HL-60 (cell line): ENCODE measurements around the gene LRBA.

Experiments used
- DNase-seq, 2 experiments: peaks; one replicate each; pipeline ENCODE4 v3.0.0-alpha.2; 2010 to 2020; ENCODE audit warnings: low read depth in 1 of 2, low spot score in 1 of 2
- H3K27ac ChIP-seq: fragments of 250-450 bp; sonication (Bioruptor Pico); replicated peaks from 2 replicates; pipeline ENCODE4 v1.5.1; 2020; ENCODE audit warnings: mild to moderate bottlenecking, moderate library complexity
- H3K27me3 ChIP-seq: fragments of 250-450 bp; sonication (Bioruptor Pico); 2 replicates; pipeline ENCODE4 v1.5.1; 2021; ENCODE audit warnings: mild to moderate bottlenecking, moderate library complexity; ENCODE audit not compliant: insufficient read depth, poor library complexity, severe bottlenecking
- H3K4me3 ChIP-seq: replicated peaks from 2 replicates; pipeline ENCODE4 v1.5.1; 2011; ENCODE audit warnings: mild to moderate bottlenecking, control low read depth, low read length; ENCODE audit not compliant: insufficient read depth
- CTCF ChIP-seq: IDR thresholded peaks from one replicate; pipeline ENCODE4 v1.5.1; 2011; ENCODE audit warnings: low read length, control low read depth, inconsistent platforms; ENCODE audit not compliant: insufficient read depth
- GABPA ChIP-seq: IDR thresholded peaks from 2 replicates; pipeline ENCODE4 v1.6.1; 2012; ENCODE audit warnings: low read depth
- POLR2AphosphoS5 ChIP-seq: IDR thresholded peaks from 2 replicates; pipeline ENCODE4 v1.6.1; 2012; ENCODE audit warnings: low read depth
- REST ChIP-seq: IDR thresholded peaks from 2 replicates; pipeline ENCODE4 v1.6.1; 2012; ENCODE audit warnings: low read depth; ENCODE audit not compliant: insufficient replicate concordance
- SPI1 ChIP-seq: IDR thresholded peaks from 2 replicates; pipeline ENCODE4 v1.6.1; 2012; ENCODE audit warnings: low read depth, mild to moderate bottlenecking, borderline replicate concordance

LRBA gene

GRCh38 chr4:150751648-150752047, 263.4 kb downstream of the LRBA start:
- H3K27me3 ChIP-seq: no peaks in the 10 kb centered on the region
- no peak for DNase-seq
- no peak overlapping the region for H3K4me3 ChIP-seq
- H3K27ac ChIP-seq: no peak overlapping the region
- no peak for TF ChIP-seq SPI1
- no peak for TF ChIP-seq REST
- TF ChIP-seq POLR2AphosphoS5: no peak
- no peak for TF ChIP-seq CTCF
- TF ChIP-seq GABPA: no peak

- TF ChIP-seq SPI1 (no peak), REST (no peak), POLR2AphosphoS5 (no peak)
- no peaks in the 10 kb centered on the region for H3K27me3 ChIP-seq
- no peak overlapping the region for H3K27ac ChIP-seq
- no peak overlapping the region for H3K4me3 ChIP-seq
- DNase-seq: no peak
Measured at GRCh38 chr4:150750824-150751223, 264.3 kb downstream of the LRBA start.

GRCh38 chr4:150746156-150746555, 268.9 kb downstream of the LRBA start:
- no peak overlapping the region for H3K27ac ChIP-seq
- TF ChIP-seq CTCF: no peak
- no peak for TF ChIP-seq SPI1
- no peaks in the 10 kb centered on the region for H3K27me3 ChIP-seq
- H3K4me3 ChIP-seq: no peak overlapping the region
- DNase-seq: no peak

- Histone ChIP-seq H3K27me3 (no peaks in the 10 kb centered on the region), H3K27ac (no peak overlapping the region), H3K4me3 (no peak overlapping the region)
- DNase-seq: no peak
- TF ChIP-seq POLR2AphosphoS5: no peak
- TF ChIP-seq GABPA: no peak
- no peak for TF ChIP-seq SPI1
- no peak for TF ChIP-seq CTCF
- no peak for TF ChIP-seq REST
Measured at GRCh38 chr4:150744570-150744969, 270.5 kb downstream of the LRBA start.
